GM21717 (cell line): ENCODE results near the gene WWOX.

ENCODE experiments used
- ATAC-seq: cut with Tn5 transposase; IDR thresholded peaks from one replicate; pipeline ENCODE4 v1.9.1; 2021; ENCODE audit warnings: mild to moderate bottlenecking, moderate library complexity; ENCODE audit not compliant: unreplicated experiment

The WWOX gene

GRCh38 chr16:79261944-79262552 is 1162.6 kb downstream of the WWOX start:
- no peak for ATAC-seq
